HG03280 (cell line): ENCODE results near the gene ARHGAP26.

Experiments used
- ATAC-seq: cut with Tn5 transposase; IDR thresholded peaks from one replicate; pipeline ENCODE4 v1.9.1; 2021; ENCODE audit warnings: mild to moderate bottlenecking, moderate library complexity; ENCODE audit not compliant: unreplicated experiment

ARHGAP26 gene

DNA sequence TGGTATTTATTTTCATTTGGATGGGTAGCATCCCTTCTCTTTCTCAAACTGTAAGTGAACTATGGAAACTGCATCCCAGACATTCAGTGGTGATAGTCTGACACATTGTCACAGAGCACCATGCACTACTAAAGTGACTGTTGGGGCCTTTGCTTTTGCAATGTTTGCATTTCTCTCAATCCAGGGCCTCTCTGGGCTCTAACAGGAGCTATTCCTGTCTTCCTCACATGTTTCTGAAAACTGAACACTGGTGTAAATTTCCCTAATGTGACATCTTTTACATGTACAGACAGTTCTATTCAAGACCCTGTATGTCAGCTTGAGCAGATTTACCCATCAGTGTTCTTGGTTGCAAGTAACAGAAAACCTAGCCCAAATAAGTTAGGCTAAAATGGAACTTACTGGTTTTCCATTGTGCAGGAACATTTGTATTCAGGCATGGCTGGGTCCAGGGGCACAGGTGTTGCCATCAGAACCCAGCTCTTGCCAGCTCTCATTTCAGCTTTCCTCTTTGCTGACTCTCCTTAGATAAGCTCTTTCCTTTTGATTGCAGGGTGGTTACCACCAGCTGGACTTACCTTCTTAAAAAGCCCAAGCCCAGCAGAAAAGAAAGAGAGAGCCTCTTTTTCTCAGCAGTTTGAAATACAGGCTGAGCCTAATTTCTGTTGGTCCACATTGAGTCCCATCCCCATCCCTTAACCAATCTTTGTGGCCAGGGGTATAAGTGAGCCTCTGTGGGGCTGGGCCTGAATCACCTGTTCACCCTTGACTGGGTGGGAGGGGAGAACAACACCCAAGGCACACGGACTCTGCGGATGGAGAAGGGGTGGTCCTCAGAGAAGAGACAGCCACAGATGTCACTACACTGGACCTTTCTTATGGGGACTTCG is 399.0 kb downstream of the ARHGAP26 start:
- no peak for ATAC-seq

DNA sequence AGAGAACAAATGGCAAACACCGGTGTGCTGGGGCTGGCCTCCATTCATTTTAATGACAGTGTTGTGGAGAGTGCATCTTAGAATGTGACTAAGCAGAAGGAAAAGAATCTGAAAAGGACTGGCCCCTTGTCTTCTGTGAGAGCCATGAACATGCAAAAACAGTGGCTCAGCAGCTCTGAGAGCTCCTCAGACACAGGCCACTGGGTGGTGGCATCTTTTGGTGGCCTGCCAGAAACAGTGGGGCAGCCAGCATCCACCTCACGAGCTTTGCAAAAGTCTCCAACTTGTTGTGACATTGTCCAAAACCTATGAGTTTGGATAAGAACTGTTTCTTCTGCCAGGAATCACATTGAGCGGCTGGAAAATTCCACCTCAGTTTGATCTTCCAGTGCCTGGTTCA is 399.9 kb downstream of the ARHGAP26 start:
- ATAC-seq = no peak

DNA sequence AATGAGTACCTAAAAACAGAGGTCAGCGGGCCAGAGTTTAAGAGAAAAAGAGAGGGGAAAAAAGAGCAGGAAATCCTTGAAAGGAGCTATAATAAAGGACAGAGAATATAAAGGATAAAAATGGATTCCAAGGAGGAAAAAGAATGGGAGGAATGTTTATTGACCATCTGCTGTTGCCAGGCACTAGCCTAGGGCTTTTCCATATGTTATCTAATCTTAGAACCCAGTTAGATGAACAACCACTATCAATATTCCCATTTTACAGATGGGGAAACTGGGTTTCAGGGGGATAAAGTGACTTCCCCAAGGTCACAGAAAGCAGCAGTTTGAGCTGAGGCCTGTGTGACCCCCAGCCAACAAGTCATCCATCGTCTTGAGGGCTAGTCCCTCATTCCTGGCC is 400.8 kb downstream of the ARHGAP26 start:
- ATAC-seq = no peak

DNA sequence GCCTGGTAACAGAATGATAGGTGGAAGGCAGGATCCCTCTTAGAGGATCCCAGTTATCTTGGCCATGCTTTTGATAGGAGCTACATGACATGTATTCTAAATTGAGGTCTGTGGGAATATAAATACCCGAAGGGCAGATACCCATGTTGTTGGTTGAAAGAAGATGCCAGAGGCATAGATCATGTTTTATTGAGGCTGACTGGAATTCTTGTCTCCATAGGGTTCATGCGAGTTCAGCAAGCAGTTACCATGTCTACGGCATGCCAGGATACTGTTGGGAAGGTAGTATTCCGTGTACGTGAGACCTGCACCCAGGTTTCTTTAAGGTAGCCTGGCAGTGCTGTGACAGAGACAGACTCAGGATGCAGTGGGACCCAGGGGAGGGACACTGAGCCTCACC is 402.6 kb downstream of the ARHGAP26 start:
- no peak for ATAC-seq

DNA sequence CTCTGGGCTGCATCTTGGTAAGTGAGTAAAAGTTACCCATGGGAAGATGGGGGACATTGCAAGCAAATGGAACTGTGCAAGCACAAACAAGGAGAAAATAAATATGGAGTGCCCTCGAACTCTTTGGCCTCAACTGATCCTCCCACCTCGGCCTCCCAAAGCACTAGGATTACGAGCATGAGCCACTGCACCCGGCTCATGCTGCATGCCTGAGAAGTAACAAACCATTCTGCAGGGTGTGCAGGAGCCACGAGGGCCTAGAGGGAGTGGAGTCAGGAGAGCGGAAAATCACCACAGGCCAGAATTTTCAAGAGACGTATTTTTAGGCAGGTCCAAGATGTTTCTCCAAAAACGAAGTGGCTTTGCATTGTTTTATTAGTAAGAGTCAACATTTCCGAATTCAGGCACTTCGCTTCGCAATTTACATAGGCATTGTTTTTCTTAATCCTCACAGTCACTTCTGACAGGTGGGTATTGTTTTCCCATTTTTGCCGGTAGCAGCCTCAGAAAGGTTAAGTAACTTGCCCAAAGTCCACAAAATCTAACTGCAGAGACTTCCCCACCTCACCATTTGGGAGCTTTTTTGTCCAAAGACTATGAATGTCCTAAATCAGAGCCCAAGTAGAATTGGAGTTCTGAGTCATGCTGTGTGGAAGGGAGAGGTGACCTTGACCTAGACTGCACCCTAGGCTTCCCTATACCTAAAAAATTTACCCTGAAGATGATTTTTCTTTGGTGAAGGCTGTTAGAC is 403.1 kb downstream of the ARHGAP26 start:
- no peak for ATAC-seq

DNA sequence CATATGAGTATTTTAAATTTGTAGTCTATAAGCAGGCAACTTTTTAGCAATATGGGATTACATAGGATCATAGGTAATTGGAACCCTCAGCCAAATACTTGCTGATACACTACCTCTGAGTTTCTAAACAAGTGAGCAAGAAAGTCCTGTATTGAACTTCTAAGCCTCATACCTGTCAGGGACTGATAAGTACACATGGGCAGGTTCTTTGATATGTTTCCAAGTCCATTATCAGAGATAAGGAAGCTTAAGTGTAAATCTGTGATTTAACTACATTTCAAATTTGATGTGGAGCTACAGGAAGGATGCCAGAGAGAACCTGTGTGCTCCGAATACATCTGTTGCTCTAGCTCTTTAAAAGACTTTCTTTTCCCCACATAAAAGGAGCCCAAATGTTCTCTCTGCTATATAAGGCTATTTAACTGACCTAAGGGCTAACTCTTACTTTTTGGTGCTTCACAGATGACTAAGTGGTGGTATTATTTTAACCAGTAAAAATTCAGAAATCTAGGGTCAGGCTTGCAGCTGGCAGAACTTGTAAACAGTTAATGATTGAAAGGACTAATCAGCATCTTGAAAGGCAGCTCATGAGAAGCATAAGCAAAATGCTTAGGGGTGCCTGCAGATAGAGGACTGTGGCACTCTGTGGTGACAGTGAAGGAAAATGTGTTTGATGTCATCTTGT is 404.7 kb downstream of the ARHGAP26 start:
- peak; percentile 84 for ATAC-seq

DNA sequence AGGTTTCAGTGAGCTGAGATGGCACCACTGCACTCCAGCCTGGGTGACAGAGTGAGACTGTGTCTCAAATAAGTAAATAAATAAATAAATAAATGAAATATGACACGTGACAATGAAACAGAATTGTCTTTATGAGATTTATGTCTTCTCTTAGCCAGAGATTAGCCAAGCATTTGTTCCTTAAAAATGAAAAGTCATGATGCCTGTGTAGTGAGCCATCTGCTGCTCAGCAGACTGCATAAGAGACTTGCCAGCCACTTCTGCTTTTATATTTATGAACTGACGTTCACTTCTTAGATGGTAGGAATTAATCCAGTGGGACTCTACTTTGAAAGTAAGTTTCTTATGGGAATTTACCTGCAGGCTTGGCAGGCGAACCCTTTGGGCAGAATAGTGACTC is 405.9 kb downstream of the ARHGAP26 start:
- no peak for ATAC-seq

DNA sequence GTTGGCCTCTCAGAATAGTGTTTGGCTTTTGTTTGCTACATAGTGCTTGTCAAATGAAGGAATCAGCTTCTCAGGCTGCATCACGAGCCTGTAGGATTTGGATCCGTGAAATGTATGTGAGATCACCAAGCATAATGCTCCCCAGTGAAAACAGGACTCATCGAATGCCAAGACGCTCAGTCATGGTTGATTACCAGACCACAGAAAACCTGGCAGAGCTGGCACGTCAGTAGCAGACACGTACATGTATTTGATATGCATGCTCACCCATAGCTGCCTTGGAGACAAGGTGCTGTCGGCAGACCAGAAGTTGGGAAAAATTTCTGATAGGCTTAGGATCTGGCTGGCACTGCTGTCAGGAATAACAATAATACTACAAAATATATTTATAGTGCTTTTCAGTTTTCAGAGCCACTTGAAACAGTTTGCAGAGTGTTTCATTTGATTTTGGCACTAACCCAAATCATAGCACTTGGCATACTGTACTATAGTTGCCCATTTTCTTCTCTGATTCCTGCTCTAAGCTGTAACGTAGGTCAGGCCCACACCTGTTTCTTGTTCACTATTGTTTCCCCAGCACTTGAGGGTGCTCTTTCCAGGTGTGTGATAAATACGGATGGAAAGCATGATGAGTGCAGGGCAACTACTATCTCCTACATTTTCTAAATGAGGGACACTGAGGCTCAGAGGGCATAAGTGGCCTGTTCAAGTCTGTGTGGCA is 407.2 kb downstream of the ARHGAP26 start:
- no peak for ATAC-seq

DNA sequence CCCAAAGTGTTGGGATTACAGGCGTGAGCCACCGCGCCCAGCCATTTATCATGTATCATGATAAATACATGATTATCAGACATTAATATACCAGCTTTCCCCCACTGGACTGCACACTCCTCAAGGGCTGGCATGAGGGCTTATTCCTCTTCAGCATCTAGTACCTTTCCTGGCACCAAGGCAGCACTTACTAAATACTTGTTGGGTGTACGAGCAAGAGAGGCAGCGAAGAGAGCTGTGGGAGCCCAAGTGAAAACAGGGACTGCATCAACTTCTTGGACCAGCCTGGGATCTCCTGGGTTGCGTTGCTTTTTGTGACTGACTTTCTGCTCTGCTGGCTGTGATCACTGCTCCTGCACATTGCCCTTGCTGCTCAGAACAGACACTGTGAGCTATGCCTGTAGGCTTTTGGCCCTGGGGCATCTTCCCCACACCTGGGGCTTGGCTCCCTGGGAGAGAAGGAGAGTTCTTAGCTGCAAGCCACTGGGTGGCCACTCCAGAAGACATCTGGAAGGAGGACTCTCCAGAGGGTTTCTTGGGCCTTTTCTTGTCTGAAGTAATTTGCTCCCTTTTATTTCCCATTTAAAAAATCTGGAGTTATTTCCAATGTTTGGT is 409.1 kb downstream of the ARHGAP26 start:
- ATAC-seq = no peak

DNA sequence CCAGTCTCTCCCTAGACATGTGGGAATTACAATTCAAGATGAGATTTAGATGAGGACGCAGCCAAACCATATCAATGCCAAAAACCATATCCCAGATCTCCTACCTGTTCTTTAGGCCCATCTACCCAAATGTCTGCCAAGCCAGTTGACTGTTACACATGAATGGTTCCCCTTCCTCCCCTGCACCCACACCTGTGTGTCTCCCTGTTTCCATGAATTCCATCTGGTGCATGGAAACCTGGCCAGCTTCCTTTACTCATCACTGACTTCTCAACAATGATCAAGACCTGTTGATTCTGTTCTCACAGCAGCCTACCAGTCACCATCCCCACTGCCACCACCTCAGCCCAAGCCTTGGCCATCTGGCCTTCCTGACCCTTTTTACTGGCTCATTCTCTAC is 410.6 kb downstream of the ARHGAP26 start:
- no peak for ATAC-seq

DNA sequence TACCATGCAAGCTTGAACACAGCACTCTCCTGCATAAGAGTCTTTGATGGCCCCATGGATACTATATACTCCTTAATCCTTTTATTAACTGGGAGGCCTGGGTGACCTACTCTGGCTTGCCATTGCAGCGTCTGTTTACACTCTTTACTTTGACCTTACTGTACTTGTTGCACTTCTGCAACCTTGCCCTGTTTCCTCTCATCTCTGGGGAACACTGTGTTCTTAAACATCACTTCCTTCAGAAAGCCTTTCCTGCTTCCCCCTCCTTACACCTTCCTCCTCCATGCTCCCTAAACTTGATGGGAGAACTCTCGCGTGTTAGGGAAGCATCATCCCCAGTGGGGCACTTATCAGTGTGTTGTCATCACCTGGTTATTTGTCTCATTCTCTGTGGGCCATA is 411.0 kb downstream of the ARHGAP26 start:
- ATAC-seq = no peak

DNA sequence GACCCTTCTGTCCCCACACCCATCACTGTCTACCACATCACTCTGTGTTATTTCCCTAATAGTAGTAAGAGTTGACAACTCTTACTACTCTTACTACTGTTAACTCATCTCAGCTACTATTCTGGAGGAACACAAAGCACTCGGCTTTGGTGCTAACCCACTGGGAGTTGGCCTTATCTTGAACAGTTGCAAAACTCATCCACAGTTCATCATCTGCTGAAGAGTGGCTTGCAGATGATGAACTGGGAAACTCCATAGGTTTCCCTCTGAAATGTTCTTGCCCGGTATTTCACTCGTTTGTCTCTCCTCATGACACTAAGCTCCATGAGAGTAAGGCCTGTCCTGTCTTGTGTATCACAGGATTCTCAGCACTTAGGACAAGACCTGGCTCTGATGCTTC is 411.9 kb downstream of the ARHGAP26 start:
- ATAC-seq = no peak

DNA sequence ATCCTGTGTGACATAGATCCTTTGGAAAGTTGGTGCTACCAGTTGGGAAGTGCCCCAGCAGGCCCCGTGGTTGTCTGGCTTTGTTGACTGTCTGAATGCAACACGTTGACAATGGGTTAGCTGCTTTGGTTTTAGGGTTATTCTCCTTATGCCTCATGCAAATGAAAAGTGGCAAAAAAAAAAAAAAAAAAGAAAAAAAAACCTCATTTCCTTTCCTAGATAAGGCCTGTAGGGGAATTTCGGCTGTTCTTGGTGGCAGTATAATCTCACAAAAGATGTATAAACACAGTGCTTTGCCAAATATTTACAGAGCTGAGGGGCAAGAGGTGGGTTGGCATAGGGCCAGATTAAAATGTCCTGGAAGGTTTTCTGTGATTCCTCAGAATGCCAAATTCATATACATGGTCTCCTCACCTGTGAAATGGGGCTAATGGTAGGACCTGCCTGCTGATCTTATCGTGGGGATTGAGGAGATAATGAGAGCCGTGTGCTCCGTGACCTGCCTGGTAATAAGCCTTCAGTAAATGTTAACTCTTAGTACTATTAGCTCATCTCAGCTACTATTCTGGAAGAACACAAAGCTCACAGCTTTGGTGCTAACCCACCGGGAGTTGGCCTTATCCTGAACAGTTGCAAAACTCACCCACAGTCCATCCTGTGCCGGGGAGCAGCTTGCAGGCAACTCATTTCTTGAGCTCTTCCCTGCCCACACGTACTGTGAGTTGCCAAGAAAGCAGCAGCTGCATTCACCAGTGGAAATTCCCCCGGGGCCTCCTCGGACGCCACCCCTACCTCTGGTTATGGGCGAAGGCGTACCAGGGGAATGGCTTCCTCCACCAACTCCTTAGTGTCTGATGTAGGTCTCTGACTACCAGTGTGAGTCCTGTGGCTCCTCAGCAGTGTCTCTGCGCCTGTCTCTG is 413.0 kb downstream of the ARHGAP26 start:
- peak; percentile 53 for ATAC-seq

DNA sequence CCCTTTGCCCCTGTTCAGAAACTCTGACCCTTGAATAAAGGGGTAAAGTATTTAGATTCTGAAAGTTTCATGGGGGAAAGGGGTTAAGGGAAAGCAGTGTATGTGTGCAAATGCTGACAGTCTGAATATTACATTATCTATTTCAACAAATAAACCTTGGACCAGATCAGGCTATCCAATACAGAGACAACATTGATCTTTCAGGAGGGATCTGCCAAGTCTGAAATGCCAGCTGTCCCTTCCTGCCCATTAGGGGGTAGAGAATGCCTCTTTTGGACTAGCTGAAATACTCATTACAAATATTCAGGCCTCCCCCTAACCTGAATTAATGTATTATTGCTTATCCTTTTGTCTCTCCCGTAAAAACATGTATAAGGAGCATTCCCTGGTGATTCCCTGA is 413.8 kb downstream of the ARHGAP26 start:
- ATAC-seq = no peak

DNA sequence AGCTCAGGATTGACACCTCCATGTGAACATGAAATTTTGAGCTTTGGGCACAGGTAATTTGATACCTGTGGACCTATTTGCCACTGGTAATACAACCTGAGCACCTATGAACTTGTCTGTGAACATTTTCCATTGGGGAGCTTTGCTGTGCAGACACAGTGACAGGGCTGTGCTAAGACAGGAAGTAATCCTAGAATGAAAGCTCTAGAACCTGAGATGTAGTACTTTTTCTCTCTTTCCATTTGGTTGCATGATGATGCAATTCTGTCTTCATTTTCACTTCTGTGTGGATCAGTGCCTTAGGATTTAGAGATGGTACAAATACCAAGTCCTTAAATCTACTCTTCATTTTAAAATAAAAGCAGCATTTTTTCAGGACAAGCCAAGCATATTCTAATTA is 416.4 kb downstream of the ARHGAP26 start:
- ATAC-seq = no peak

DNA sequence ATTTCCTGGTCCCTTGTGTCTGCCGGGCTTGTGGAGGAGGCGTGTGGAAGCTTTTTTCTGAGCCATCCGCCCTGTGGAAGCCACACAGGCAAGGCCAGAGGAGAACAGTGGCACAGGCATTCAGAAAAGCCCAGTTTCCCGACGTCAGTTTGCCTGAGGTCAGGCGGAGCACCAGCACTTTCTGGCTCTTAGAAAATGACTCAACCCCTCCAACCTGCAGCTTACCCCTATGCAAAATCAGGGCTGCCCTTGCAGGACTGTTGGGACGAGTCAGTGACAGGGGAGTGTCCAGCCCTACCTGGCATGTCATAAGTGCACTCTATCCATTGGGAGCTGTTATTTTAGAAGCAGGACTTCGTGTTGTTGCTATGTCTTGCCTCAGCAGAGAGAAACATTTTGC is 417.3 kb downstream of the ARHGAP26 start:
- no peak for ATAC-seq

DNA sequence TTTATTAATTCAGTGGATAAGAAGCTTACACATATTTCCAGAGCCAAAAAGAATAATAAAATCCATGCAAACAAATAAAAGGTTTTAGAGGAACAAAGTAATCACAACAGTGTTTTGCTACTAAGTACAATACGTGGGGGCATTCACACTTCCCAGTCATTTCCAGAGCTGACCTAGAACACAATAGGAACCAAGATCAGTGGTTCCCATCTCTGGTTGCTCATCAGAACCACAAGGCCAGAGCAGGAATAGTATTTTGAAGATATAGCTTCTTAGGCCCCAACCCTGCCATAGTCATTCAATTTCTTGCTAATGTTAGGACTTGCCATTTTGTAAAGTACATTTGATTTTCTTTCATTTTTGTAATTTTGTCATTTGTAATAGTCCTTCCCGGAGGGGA is 417.9 kb downstream of the ARHGAP26 start:
- no peak for ATAC-seq

DNA sequence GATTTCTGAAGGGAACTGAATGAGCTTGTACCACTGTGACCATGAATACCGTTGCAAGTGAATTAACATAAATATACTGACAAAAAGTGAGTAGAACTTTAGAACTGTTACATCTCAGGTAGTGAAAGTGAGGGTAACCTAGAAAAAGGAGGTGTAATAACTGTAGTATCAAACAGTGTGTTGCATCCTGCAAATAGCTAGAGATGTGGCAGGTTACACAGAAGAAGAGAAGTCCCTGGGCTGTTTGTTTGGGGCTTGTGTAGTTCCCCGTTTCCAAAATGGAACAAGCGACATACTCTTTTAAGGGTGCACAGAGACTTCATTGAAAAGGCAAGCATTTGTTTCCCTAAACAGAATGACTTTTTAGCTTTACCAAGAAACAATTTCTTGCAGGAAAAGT is 418.5 kb downstream of the ARHGAP26 start:
- no peak for ATAC-seq

DNA sequence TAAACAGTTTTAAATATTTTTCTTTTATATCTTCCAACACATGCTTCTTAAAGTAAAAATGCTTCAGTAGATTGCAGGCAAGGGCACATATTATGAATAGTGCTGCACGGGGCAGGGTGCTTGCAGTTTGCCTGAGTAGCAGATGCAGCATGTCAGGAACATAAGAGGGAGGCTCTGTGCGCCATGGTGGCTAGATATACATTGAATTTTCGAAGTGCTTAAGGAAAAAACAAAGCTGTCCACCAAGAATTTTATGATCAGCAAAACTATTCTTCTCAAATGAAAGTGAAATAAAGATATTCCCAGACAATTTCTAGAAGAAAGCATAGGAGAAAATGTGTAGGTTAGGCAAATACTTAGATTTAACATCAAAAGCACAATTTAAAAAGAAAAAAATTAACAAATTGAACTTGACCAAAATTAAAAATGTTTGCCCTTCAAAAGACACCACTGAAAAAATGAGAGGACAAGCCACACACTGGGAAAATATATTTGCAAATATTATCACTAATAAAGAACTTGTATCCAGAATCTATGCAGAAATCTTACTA is 420.2 kb downstream of the ARHGAP26 start:
- no peak for ATAC-seq
